M059J (cell line): Measurements from ENCODE around the gene AHSA1. TPM values are rescaled to one million over a fixed set of nuclear protein-coding genes. Genes with fewer than 3 reads are reported as not detected.

Experiments used
- DNase-seq: peaks from one replicate; pipeline ENCODE4 v3.0.0-alpha.2; 2012; ENCODE audit warnings: low read depth
- total RNA-seq: library from RNA; depleted of rRNA; stranded (reverse); fragments of >200 nt; shearing (Covaris generic); gene quantifications from 2 replicates; pipeline ENCODE4 v1.2.3, GENCODE V29; 2014; rRNA removed

AHSA1 gene
- total RNA-seq, 1 experiment from 2014 or later: 133 TPM

DNA sequence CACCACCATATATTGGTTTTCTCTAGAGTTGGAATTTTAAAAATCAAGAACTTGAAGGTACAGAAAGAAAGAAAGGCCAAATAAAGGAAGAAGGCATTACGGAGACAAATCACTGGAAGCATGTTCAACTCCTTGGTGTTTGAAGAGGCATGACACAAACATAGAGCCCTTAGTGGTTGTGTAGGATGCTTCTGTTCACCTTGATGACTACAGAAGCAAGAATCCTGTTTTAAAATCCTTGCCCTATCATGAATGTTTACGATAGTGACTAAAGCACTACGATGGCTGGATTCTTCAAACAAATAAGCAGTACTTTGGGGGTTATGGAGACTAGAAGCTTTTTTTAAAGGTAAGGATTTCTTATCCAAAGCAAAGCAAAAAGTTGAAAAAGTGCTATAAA is 51.0 kb downstream of the AHSA1 start:
- DNase-seq: no peak

DNA sequence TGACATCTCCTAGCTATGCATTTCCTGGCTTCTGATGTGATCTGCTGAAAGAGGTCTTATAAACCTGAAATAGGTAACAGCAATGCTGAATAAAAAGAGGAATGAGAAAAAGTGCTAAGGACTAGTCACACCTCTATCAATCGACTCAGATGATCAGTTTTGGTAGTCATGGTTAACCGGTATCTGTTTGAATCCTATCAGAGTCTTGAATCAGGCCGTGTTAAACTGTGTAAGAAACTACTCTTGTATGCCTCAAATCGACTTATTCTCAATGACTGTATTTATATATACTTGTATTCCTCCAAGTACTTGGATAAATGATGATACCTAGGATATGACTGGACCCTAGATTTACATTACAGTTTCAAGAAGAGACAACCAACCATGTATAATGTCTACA is 51.5 kb downstream of the AHSA1 start:
- no peak for DNase-seq

DNA sequence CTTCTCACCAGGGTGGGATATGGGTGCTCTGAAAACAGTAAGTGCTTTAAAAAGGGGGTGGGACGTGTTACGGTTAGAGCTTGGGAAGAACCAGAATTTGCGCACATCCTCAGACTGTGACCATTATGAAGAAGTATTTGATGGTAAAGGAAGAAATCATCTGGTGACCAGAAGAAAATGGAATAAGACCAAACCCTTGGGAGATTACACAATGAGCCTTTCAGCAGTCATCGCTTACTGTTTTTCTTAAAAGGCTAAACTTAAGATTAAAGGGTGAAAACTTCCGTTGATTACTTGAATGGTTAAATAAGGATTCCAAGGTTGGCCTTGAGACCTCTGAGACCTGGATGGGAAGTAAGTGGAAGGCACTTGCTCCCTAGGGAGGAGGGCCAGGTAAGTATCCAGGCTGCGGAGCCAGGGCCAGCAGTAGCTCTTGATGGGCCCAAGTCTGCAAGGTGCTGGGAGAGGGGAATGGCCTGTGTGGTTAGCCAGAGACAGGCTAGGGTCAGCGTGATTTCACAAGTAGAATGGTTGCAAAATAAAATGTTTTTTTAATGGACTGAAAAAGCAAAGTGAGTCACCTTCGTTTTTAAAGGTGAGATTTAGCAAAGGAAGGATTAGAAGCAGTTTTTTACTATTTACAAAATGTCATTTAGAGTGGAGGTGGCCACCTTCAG is 53.7 kb downstream of the AHSA1 start:
- DNase-seq: no peak

DNA sequence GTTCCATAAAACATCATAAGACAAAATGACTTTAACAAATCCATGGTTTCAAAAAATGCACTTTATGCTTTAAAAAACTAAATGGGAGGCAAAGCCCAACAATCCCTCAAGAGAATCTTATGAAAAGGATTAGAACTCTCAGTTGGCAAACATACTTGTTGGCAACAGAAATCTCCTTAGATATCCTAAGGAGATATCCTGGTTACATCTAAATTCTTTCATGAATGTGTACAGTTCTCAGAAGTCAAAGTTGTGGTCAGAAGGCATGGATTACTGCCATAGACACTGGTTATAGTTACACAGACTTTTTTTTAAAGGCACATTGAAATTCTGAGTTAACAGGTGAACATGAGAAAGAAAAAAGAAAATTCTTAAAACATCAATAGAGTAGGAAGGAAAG is 58.2 kb downstream of the AHSA1 start:
- no peak for DNase-seq

Other genes with a start within 250 kb of the AHSA1 start
- not detected in 2 replicates for gene NGB, start 186.9 kb upstream of the AHSA1 start, total RNA-seq
- 8.9 and 15.4 TPM in 2 replicates for gene POMT2, start 137.2 kb upstream of the AHSA1 start, total RNA-seq
- 20.3 and 22.3 TPM in 2 replicates for gene GSTZ1, start 137.1 kb upstream of the AHSA1 start, total RNA-seq
- gene TMED8, start 81.0 kb upstream of the AHSA1 start, total RNA-seq: 6.1 and 10.6 TPM in 2 replicates
- gene SAMD15, start 80.7 kb upstream of the AHSA1 start, total RNA-seq: 0.59 and 1.4 TPM in 2 replicates
- not detected in 2 replicates for gene NOXRED1, start 34.6 kb upstream of the AHSA1 start, total RNA-seq
- gene VIPAS39, start 492 bp upstream of the AHSA1 start, total RNA-seq: 19.4 and 21.3 TPM in 2 replicates
- 0.54 TPM in 1 of 2 replicates, not detected in the other for gene ISM2, start 40.7 kb downstream of the AHSA1 start, total RNA-seq
- 12.5 and 18.8 TPM in 2 replicates for gene SPTLC2, start 158.5 kb downstream of the AHSA1 start, total RNA-seq
- gene ALKBH1, start 249.9 kb downstream of the AHSA1 start, total RNA-seq: 20.4 and 27.7 TPM in 2 replicates